K562 (cell line): ENCODE measurements around the gene TMEM176A. TPM values are rescaled to one million over a fixed set of nuclear protein-coding genes. Genes with fewer than 3 reads are reported as not detected.

Source experiments
- CBFB ChIP-seq: sonication (generic); formaldehyde crosslinking; IDR thresholded peaks from 2 replicates; pipeline ENCODE4 v1.4.0; 2020; ENCODE audit warnings: mild to moderate bottlenecking, missing genetic modification reagents
- CTCF ChIP-seq, 3 experiments: IDR thresholded peaks in 2 of 3; conservative IDR thresholded peaks in 1 of 3; 2 replicates each; pipeline ENCODE4 v1.5.1; 2011 to 2012; ENCODE audit warnings: low read length in 3 of 3, mild to moderate bottlenecking in 3 of 3, control low read depth in 2 of 3, improper control_type of control experiment in 1 of 3, inconsistent platforms in 1 of 3, low read depth in 1 of 3, mixed read lengths in 1 of 3, moderate library complexity in 1 of 3; ENCODE audit not compliant: insufficient read depth in 2 of 3
- DEAF1 ChIP-seq: fragments of 450-650 bp; formaldehyde crosslinking; IDR thresholded peaks from 2 replicates; pipeline ENCODE4 v1.4.0; 2020; ENCODE audit warnings: mild to moderate bottlenecking, moderate library complexity
- EHMT2 ChIP-seq: fragments of 450-650 bp; IDR thresholded peaks from 2 replicates; pipeline ENCODE4 v1.6.1; 2018; ENCODE audit warnings: antibody characterized with exemption
- HDAC3 ChIP-seq: fragments of 450-650 bp; IDR thresholded peaks from 2 replicates; pipeline ENCODE4 v1.6.1; 2018; ENCODE audit warnings: borderline replicate concordance, mild to moderate bottlenecking, moderate library complexity; ENCODE audit not compliant: partially characterized antibody
- KDM5B ChIP-seq: fragments of 200-600 bp; sonication (generic); IDR thresholded peaks from 2 replicates; pipeline ENCODE4 v1.6.1; 2012; ENCODE audit warnings: low read depth, mild to moderate bottlenecking, moderate library complexity, low read length, control low read depth, inconsistent platforms; ENCODE audit not compliant: insufficient replicate concordance
- PHB ChIP-seq: fragments of 250-450 bp; sonication (Bioruptor Pico); IDR thresholded peaks from 2 replicates; pipeline ENCODE4 v1.5.0; 2021
- POU5F1 ChIP-seq: fragments of 150-350 bp; IDR thresholded peaks from 2 replicates; pipeline ENCODE4 v1.6.1; 2014; ENCODE audit warnings: borderline replicate concordance, low read length, low read depth, mild to moderate bottlenecking; ENCODE audit not compliant: partially characterized antibody
- SAFB2 ChIP-seq: fragments of 200-400 bp; formaldehyde crosslinking; IDR thresholded peaks from 2 replicates; pipeline ENCODE4 v1.6.1; 2018; ENCODE audit warnings: borderline replicate concordance, low read length, low read depth, moderate library complexity; ENCODE audit not compliant: severe bottlenecking
- SMARCE1 ChIP-seq: fragments of 450-650 bp; IDR thresholded peaks from 2 replicates; pipeline ENCODE4 v1.7.1; 2016; ENCODE audit warnings: mild to moderate bottlenecking
- SMC3 ChIP-seq: conservative IDR thresholded peaks from 2 replicates; pipeline ENCODE4 v1.6.1; 2011; ENCODE audit warnings: low read depth, low read length, improper control_type of control experiment; ENCODE audit not compliant: insufficient read depth
- ZNF146 ChIP-seq: IDR thresholded peaks from one replicate; pipeline ENCODE4 v1.6.1; 2018; ENCODE audit warnings: missing compliant biosample characterization; ENCODE audit not compliant: unreplicated experiment
- ZNF224 ChIP-seq: sonication (generic); formaldehyde crosslinking; IDR thresholded peaks from 2 replicates; pipeline ENCODE4 v1.8.0; 2022; ENCODE audit warnings: mild to moderate bottlenecking, missing genetic modification reagents
- polyA plus RNA-seq, 8 experiments: library from polyadenylated mRNA; depleted of rRNA in 4 of 8; stranded (reverse) in 5 of 8; unstranded in 3 of 8; fragments of >200 nt; fragmentation: Nextera tagmentation in 2 of 8; fragmentation: Illumina TruSeq in 1 of 8; extraction: Ambion mirVana in 2 of 8; extraction: Trizol in 1 of 8; gene quantifications; 2 replicates each; pipeline versions ENCODE4 v1.2.1 to v1.2.3, GENCODE V29; 2011 to 2014; ENCODE audit warnings: inconsistent platforms in 1 of 8, missing spikeins in 1 of 8
- total RNA-seq, 7 experiments: library from RNA; depleted of rRNA in 6 of 7; stranded (reverse); fragments of >200 nt in 6 of 7; fragmentation: Illumina TruSeq in 2 of 7; extraction: Trizol in 2 of 7; gene quantifications; 2 replicates each; pipeline versions ENCODE4 v1.2.1 to v1.2.3, GENCODE V29; 2011 to 2021; ENCODE audit warnings: low replicate concordance in 1 of 7
- TF ChIP-seq, protein P1 (sequence below): fragments of 450-650 bp; formaldehyde crosslinking; IDR thresholded peaks from 2 replicates; pipeline ENCODE4 v1.4.0; 2022; ENCODE audit warnings: missing genetic modification characterization

Gene TMEM176A
- total and polyA plus RNA-seq, 9 of the 15 experiments (the other 6 are each of a cell fraction or from before 2014, with no cell fraction given) = 0.31 TPM; not detected in 8

- TF ChIP-seq PHB (CRISPR knock-in tag) (no peak), ZNF224 (CRISPR knock-in tag) (no peak), EHMT2 (no peak), HDAC3 (no peak), SMC3 (0 out of 2 replicates have a peak, but pooled peaks have one; percentile 37), ZNF146 (CRISPR knock-in tag) (no peak), SMARCE1 (no peak), KDM5B (no peak), POU5F1 (no peak), DEAF1 (CRISPR knock-in tag) (peak; percentile 76), CBFB (CRISPR knock-in tag) (no peak), CTCF (IDR thresholded peaks at IDR 0.05 in 2 of 3, conservative IDR thresholded peaks at IDR 0.05 in 1 of 3; ENCODE audit: insufficient read depth in 2 of 3, low read depth in 1 of 3, low read length in 3 of 3) (peak; percentile 42 to 78 (median 43); a peak in 4 of 6 replicates), SAFB2 (no peak)
- TF ChIP-seq, protein P1, sequence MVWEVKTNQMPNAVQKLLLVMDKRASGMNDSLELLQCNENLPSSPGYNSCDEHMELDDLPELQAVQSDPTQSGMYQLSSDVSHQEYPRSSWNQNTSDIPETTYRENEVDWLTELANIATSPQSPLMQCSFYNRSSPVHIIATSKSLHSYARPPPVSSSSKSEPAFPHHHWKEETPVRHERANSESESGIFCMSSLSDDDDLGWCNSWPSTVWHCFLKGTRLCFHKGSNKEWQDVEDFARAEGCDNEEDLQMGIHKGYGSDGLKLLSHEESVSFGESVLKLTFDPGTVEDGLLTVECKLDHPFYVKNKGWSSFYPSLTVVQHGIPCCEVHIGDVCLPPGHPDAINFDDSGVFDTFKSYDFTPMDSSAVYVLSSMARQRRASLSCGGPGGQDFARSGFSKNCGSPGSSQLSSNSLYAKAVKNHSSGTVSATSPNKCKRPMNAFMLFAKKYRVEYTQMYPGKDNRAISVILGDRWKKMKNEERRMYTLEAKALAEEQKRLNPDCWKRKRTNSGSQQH (CRISPR knock-in tag) = no peak
These were observed 43.7 kb upstream of the TMEM176A start (continued) for GRCh38 chr7:150756858-150757257.
